Measurements from ENCODE around the gene BPIFB3. TPM values are rescaled to one million over a fixed set of nuclear protein-coding genes. Genes with fewer than 3 reads are reported as not detected.
"Not testable (repeated sequence)": the region's sequence is repeated elsewhere in the genome, so short reads cannot be mapped to it uniquely, and the experiment has no call there.

BPIFB3 gene
- total RNA-seq, 4 donors from 2014 or later = not detected

GRCh38 chr20:33104336-33104735 lies 50.6 kb downstream of the BPIFB3 start:
- H3K4me3 ChIP-seq = no peak overlapping the region
- no peak overlapping the region for H3K27ac ChIP-seq
- H3K27me3 ChIP-seq = no peaks in the 10 kb centered on the region
- no peak for DNase-seq
- no peaks in the 10 kb centered on the region for H3K36me3 ChIP-seq
- H3K9me3 ChIP-seq = no peaks in the 10 kb centered on the region
- TF ChIP-seq CTCF (IDR thresholded peaks at IDR 0.05) = no peak
- no peak for TF ChIP-seq POLR2A (IDR thresholded peaks at IDR 0.05)
- intact Hi-C loops (cut with DNase I; ENCODE audit: low total_unique reads) = no loop called here
- H3K4me1 ChIP-seq = no peaks in the 10 kb centered on the region

GRCh38 chr20:33105316-33105924 lies 51.7 kb downstream of the BPIFB3 start:
- intact Hi-C loops (cut with DNase I; ENCODE audit: low total_unique reads) = no loop called here
- no peak for TF ChIP-seq POLR2A (IDR thresholded peaks at IDR 0.05)

GRCh38 chr20:33106058-33106620 lies 52.4 kb downstream of the BPIFB3 start:
- H3K27me3 ChIP-seq; H3K4me1 ChIP-seq; intact Hi-C loops (cut with DNase I; ENCODE audit: low total_unique reads); H3K36me3 ChIP-seq; H3K4me3 ChIP-seq; H3K27ac ChIP-seq; H3K9me3 ChIP-seq; DNase-seq: not testable (repeated sequence)

More at GRCh38 chr20:33105316-33105924, 51.7 kb downstream of the BPIFB3 start:
- Histone ChIP-seq H3K9me3 (no peaks in the 10 kb centered on the region), H3K4me3 (no peak overlapping the region), H3K36me3 (no peaks in the 10 kb centered on the region), H3K4me1 (no peaks in the 10 kb centered on the region), H3K27ac (no peak overlapping the region), H3K27me3 (no peaks in the 10 kb centered on the region)
- DNase-seq = no peak

- intact Hi-C loops (cut with DNase I; ENCODE audit: low total_unique reads) = no loop called here
- H3K36me3 ChIP-seq = no peaks in the 10 kb centered on the region
- H3K9me3 ChIP-seq = no peaks in the 10 kb centered on the region
- no peak overlapping the region for H3K4me3 ChIP-seq
- no peak overlapping the region for H3K27ac ChIP-seq
- TF ChIP-seq CTCF (IDR thresholded peaks at IDR 0.05) (no peak), POLR2A (IDR thresholded peaks at IDR 0.05) (no peak)
- no peaks in the 10 kb centered on the region for H3K4me1 ChIP-seq
- DNase-seq = no peak
- H3K27me3 ChIP-seq = no peaks in the 10 kb centered on the region
Observed at GRCh38 chr20:33108661-33109060, 55.0 kb downstream of the BPIFB3 start.

GRCh38 chr20:33110147-33110825 lies 56.6 kb downstream of the BPIFB3 start:
- DNase-seq = no peak
- TF ChIP-seq CTCF (IDR thresholded peaks at IDR 0.05) (no peak), POLR2A (IDR thresholded peaks at IDR 0.05) (no peak)
- no peaks in the 10 kb centered on the region for H3K27me3 ChIP-seq
- H3K4me1 ChIP-seq = no peaks in the 10 kb centered on the region
- no peaks in the 10 kb centered on the region for H3K36me3 ChIP-seq
- H3K27ac ChIP-seq = no peak overlapping the region
- H3K4me3 ChIP-seq = no peak overlapping the region
- intact Hi-C loops (cut with DNase I; ENCODE audit: low total_unique reads) = no loop called here
- H3K9me3 ChIP-seq = no peaks in the 10 kb centered on the region

GRCh38 chr20:33111306-33111705 lies 57.6 kb downstream of the BPIFB3 start:
- TF ChIP-seq POLR2A (IDR thresholded peaks at IDR 0.05) (no peak), CTCF (IDR thresholded peaks at IDR 0.05) (no peak)
- Histone ChIP-seq H3K27ac (no peak overlapping the region), H3K4me3 (no peak overlapping the region), H3K4me1 (no peaks in the 10 kb centered on the region), H3K27me3 (no peaks in the 10 kb centered on the region), H3K36me3 (no peaks in the 10 kb centered on the region), H3K9me3 (no peaks in the 10 kb centered on the region)
- no peak for DNase-seq
- intact Hi-C loops (cut with DNase I; ENCODE audit: low total_unique reads) = no loop called here

Measured in uterus (tissue), 4 donors.